Astrocyte (in vitro differentiated cells and primary cell): ENCODE measurements around the gene CLCF1. TPM values are rescaled to one million over a fixed set of nuclear protein-coding genes. Genes with fewer than 3 reads are reported as not detected.
A peak's percentile ranks its signal among the peaks of the same experiment; 100 is the strongest.

Experiments
- DNase-seq: peaks from one replicate; pipeline ENCODE4 v3.0.0-alpha.2; 2010; ENCODE audit warnings: low read depth
- FAIRE-seq: peaks from 2 replicates; lab custom pipeline; 2011; peaks lifted over from hg19 to GRCh38; lab: Jason Lieb, UNC
- H2AFZ ChIP-seq: 2 replicates; pipeline ENCODE4 v1.6.0; 2012; ENCODE audit warnings: low read depth, low read length, inconsistent platforms
- H3K27ac ChIP-seq: 2 replicates; pipeline ENCODE4 v1.5.1; 2011; ENCODE audit warnings: low read depth, low read length, inconsistent platforms
- H3K27me3 ChIP-seq: 2 replicates; pipeline ENCODE4 v1.6.0; 2011; ENCODE audit warnings: low read length, inconsistent platforms; ENCODE audit not compliant: insufficient read depth
- H3K36me3 ChIP-seq: 2 replicates; pipeline ENCODE4 v1.5.1; 2011; ENCODE audit warnings: low read length, inconsistent platforms; ENCODE audit not compliant: insufficient read depth
- H3K4me1 ChIP-seq: 2 replicates; pipeline ENCODE4 v1.5.1; 2011; ENCODE audit warnings: low read length, inconsistent platforms; ENCODE audit not compliant: insufficient read depth
- H3K4me2 ChIP-seq: 2 replicates; pipeline ENCODE4 v1.6.0; 2012; ENCODE audit warnings: low read length, inconsistent platforms
- H3K4me3 ChIP-seq: 2 replicates; pipeline ENCODE4 v1.5.1; 2011; ENCODE audit warnings: low read depth, mild to moderate bottlenecking, low read length, inconsistent platforms; ENCODE audit not compliant: insufficient read depth
- H3K79me2 ChIP-seq: 2 replicates; pipeline ENCODE4 v1.6.0; 2012; ENCODE audit warnings: mild to moderate bottlenecking, low read length, inconsistent platforms; ENCODE audit not compliant: insufficient read depth
- H3K9ac ChIP-seq: 2 replicates; pipeline ENCODE4 v1.6.0; 2012; ENCODE audit warnings: mild to moderate bottlenecking, low read length, inconsistent platforms
- H3K9me3 ChIP-seq: 2 replicates; pipeline ENCODE4 v1.5.1; 2012; ENCODE audit warnings: low read depth, mild to moderate bottlenecking, low read length, inconsistent platforms; ENCODE audit not compliant: insufficient read depth
- H4K20me1 ChIP-seq: 2 replicates; pipeline ENCODE4 v1.6.0; 2012; ENCODE audit warnings: low read length, inconsistent platforms; ENCODE audit not compliant: insufficient read depth
- H3K27ac Mint-ChIP-seq: one replicate; pipeline ENCODE4 v1.8.0; 2021; ENCODE audit warnings: mild to moderate bottlenecking, mixed read lengths; ENCODE audit not compliant: unreplicated experiment
- H3K27me3 Mint-ChIP-seq: one replicate; pipeline ENCODE4 v1.8.0; 2021; ENCODE audit warnings: low read depth, mixed read lengths; ENCODE audit not compliant: unreplicated experiment
- H3K36me3 Mint-ChIP-seq: one replicate; pipeline ENCODE4 v1.8.0; 2021; ENCODE audit warnings: low read depth, mixed read lengths; ENCODE audit not compliant: unreplicated experiment
- H3K4me1 Mint-ChIP-seq: one replicate; pipeline ENCODE4 v1.8.0; 2021; ENCODE audit warnings: low read depth, mixed read lengths; ENCODE audit not compliant: unreplicated experiment
- H3K4me3 Mint-ChIP-seq: one replicate; pipeline ENCODE4 v1.8.0; 2021; ENCODE audit warnings: mild to moderate bottlenecking, moderate library complexity, mixed read lengths; ENCODE audit not compliant: unreplicated experiment
- H3K9me3 Mint-ChIP-seq: one replicate; pipeline ENCODE4 v1.8.0; 2021; ENCODE audit warnings: mild to moderate bottlenecking, mixed read lengths; ENCODE audit not compliant: unreplicated experiment
- EZH2 ChIP-seq: IDR thresholded peaks from 2 replicates; pipeline ENCODE4 v1.6.1; 2012; ENCODE audit warnings: mild to moderate bottlenecking, low read length, inconsistent platforms; ENCODE audit not compliant: insufficient read depth
- total RNA-seq: library from RNA; stranded (reverse); gene quantifications from 2 replicates; pipeline ENCODE4 v1.2.1, GENCODE V29; 2021
- TF ChIP-seq, protein P1 (sequence below): IDR thresholded peaks from 2 replicates; pipeline ENCODE4 v1.5.1; 2011; ENCODE audit warnings: low read depth, mild to moderate bottlenecking, inconsistent platforms, low read length, moderate library complexity; ENCODE audit not compliant: insufficient read depth

CLCF1 gene
- total RNA-seq, 1 donor from 2014 or later: 17.6 TPM

DNA sequence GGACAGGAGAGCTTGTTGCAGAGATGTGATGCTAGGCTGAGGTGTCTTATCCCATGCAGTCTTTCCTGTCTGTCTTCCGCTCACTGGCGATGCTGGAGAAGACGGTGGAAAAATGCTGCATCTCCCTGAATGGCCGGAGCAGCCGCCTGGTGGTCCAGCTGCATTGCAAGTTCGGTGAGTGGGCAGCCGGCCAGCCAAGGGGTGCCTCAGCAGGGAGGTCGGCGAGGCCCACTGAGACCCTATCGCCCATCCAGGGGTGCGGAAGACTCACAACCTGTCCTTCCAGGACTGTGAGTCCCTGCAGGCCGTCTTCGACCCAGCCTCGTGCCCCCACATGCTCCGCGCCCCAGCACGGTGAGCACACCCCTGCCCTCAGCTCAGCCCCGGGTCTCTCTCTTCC, 20.0 kb upstream of the CLCF1 start:
- Histone ChIP-seq H3K9ac (no peak overlapping the region), H3K4me2 (no peak overlapping the region), H3K4me1 (peaks cover 10% of the 10 kb centered on the region), H3K27ac (no peak overlapping the region), H3K27me3 (no peaks in the 10 kb centered on the region), H3K79me2 (peaks cover 24% of the 10 kb centered on the region), H3K4me3 (no peak overlapping the region), H2AFZ (no peak overlapping the region), H3K9me3 (no peaks in the 10 kb centered on the region), H4K20me1 (peaks cover 19% of the 10 kb centered on the region), H3K36me3 (no peaks in the 10 kb centered on the region)
- Mint-ChIP-seq H3K9me3 (no peaks in the 10 kb centered on the region), H3K4me1 (peaks cover 7% of the 10 kb centered on the region), H3K36me3 (peaks cover 15% of the 10 kb centered on the region), H3K27me3 (no peaks in the 10 kb centered on the region), H3K4me3 (peak overlapping the region; percentile 70), H3K27ac (no peak overlapping the region)
- FAIRE-seq: no peak
- TF ChIP-seq, protein P1, sequence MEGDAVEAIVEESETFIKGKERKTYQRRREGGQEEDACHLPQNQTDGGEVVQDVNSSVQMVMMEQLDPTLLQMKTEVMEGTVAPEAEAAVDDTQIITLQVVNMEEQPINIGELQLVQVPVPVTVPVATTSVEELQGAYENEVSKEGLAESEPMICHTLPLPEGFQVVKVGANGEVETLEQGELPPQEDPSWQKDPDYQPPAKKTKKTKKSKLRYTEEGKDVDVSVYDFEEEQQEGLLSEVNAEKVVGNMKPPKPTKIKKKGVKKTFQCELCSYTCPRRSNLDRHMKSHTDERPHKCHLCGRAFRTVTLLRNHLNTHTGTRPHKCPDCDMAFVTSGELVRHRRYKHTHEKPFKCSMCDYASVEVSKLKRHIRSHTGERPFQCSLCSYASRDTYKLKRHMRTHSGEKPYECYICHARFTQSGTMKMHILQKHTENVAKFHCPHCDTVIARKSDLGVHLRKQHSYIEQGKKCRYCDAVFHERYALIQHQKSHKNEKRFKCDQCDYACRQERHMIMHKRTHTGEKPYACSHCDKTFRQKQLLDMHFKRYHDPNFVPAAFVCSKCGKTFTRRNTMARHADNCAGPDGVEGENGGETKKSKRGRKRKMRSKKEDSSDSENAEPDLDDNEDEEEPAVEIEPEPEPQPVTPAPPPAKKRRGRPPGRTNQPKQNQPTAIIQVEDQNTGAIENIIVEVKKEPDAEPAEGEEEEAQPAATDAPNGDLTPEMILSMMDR: no peak
- no peak for TF ChIP-seq EZH2
- DNase-seq: no peak

DNA sequence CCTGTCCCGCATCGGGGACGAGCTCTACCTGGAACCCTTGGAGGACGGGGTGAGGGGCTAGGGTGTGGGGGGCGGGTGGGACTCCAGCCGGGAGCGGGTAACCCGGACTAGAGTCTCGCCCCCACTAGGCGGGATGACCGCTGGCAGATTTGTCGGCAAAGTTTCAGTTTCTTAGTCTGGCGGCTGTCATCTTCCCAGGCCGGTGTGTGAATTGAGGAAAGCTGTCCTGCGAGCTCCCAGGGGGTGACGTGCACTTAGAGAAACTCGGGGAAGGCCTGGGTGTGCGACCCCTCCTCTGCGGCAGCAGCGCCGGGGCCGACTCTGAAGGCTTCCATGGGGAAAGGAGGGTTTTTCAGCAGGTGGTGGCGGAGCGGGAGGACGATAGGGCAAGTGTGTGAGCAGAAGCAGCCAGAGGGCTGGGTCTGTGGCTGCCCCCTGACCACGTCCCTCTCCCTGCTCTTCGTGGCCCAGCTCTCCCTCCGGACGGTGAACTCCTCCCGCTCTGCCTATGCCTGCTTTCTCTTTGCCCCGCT, 18.9 kb upstream of the CLCF1 start:
- FAIRE-seq: no peak
- Mint-ChIP-seq H3K27ac (peak overlapping the region; percentile 92), H3K27me3 (no peaks in the 10 kb centered on the region), H3K9me3 (no peaks in the 10 kb centered on the region), H3K36me3 (peaks cover 8% of the 10 kb centered on the region), H3K4me1 (peaks cover 10% of the 10 kb centered on the region), H3K4me3 (peak overlapping the region; percentile 90)
- H3K4me2 ChIP-seq: peak overlapping the region; percentile 97
- no peak overlapping the region for H3K27ac ChIP-seq
- peak overlapping the region; percentile 91 for H2AFZ ChIP-seq
- H3K27me3 ChIP-seq: no peaks in the 10 kb centered on the region
- H3K9me3 ChIP-seq: no peaks in the 10 kb centered on the region
- TF ChIP-seq, protein P1: no peak
- peaks cover 14% of the 10 kb centered on the region for H3K79me2 ChIP-seq
- H3K9ac ChIP-seq: peak overlapping the region; percentile 85
- DNase-seq: no peak
- H3K4me1 ChIP-seq: peaks cover 10% of the 10 kb centered on the region
- H3K36me3 ChIP-seq: no peaks in the 10 kb centered on the region
- peak overlapping the region; percentile 74 for H3K4me3 ChIP-seq
- H4K20me1 ChIP-seq: peaks cover 11% of the 10 kb centered on the region

DNA sequence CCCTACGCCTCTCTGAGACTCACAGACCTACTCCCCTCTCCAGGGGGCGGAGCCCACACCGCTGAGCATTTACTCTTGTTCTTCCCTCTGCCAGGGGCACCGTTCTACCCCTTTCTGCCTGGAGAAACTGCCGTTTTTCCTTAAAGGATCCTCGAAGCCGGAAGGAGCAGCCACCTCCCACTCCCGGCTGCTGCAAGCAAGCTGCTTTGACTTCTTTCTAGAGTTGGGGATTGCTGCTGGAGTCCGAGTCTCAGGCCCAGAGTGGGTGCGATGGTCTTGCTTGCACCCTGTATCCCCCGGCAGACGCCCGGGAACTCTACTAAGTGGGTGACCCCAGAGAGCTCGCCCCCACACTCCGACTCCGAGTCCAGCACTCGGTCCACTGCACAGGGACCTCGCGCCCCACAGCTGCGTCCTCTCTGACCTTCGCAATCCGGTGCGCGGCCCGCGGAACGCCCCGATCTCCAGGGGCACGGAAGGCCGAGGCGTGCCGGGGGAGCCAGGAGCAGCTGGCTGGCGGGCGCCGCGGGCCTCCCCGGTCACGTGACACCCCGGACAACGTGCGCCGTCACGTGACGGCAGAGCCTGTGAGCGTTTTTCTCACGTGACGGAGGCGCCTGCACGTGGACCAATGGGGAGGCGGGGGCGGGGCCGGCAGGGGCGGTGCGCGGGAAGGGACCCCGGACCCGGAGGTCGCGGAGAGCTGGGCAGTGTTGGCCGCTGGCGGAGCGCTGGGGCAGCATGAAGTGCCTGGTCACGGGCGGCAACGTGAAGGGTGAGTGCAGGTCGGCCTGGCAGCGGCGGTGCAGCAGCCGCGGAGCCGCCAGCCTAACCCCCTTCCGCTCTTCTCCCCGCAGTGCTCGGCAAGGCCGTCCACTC, 18.1 kb upstream of the CLCF1 start, which contains the start of gene RAD9A:
Gene RAD9A (plus strand): TSS at position 683 of the 879 bp plus-strand sequence. CDS start 59 bp downstream, at position 742.
- Histone ChIP-seq H3K27me3 (no peaks in the 10 kb centered on the region), H4K20me1 (peaks cover 11% of the 10 kb centered on the region), H3K4me3 (peak within 1 kb of the TSS; percentile 74), H3K9me3 (no peaks in the 10 kb centered on the region), H3K36me3 (no peaks in the 10 kb centered on the region), H3K79me2 (peaks cover 14% of the 10 kb centered on the region), H3K4me1 (peaks cover 10% of the 10 kb centered on the region), H3K4me2 (peak within 1 kb of the TSS; percentile 97), H2AFZ (peak within 1 kb of the TSS; percentile 91), H3K27ac (peak within 1 kb of the TSS; percentile 72), H3K9ac (peak within 1 kb of the TSS; percentile 85)
- H3K9me3 Mint-ChIP-seq: no peaks in the 10 kb centered on the region
- peak within 1 kb of the TSS; percentile 92 for H3K27ac Mint-ChIP-seq
- TF ChIP-seq EZH2: no peak
- TF ChIP-seq, protein P1: no peak
- FAIRE-seq (no peak), DNase-seq (peak; percentile 75)
- H3K4me3 Mint-ChIP-seq: peak within 1 kb of the TSS; percentile 90
- peaks cover 10% of the 10 kb centered on the region for H3K4me1 Mint-ChIP-seq
- H3K36me3 Mint-ChIP-seq: peaks cover 7% of the 10 kb centered on the region
- no peaks in the 10 kb centered on the region for H3K27me3 Mint-ChIP-seq
